CD4-positive, CD25-positive, alpha-beta regulatory T cell (primary cell): ENCODE measurements around the gene AIM2. TPM values are rescaled to one million over a fixed set of nuclear protein-coding genes. Genes with fewer than 3 reads are reported as not detected.
A peak's percentile ranks its signal among the peaks of the same experiment; 100 is the strongest.
"Not testable (repeated sequence)": the region's sequence is repeated elsewhere in the genome, so short reads cannot be mapped to it uniquely, and the experiment has no call there.

ENCODE experiments used
- ATAC-seq, 2 donors: fragments of 150-1000 bp; cut with Tn5 transposase; one replicate each; pipeline ENCODE4 v1.10.0; 2021; ENCODE audit warnings: low read depth in 2 of 2, moderate number of reproducible peaks in 2 of 2, moderate library complexity in 1 of 2
- DNase-seq, 3 donors: peaks; one replicate each; pipeline versions ENCODE4 v3.0.0 to v3.0.0-alpha.2; 2012 to 2022; ENCODE audit warnings: mixed read lengths in 1 of 3
- H3K27ac ChIP-seq: one replicate; pipeline ENCODE4 v1.7.0; 2013; ENCODE audit warnings: mild to moderate bottlenecking, low read length; ENCODE audit not compliant: insufficient read depth, poor library complexity, severe bottlenecking
- H3K27me3 ChIP-seq: one replicate; pipeline ENCODE4 v1.7.0; 2013; ENCODE audit warnings: low read length; ENCODE audit not compliant: control insufficient read depth, insufficient read depth
- H3K36me3 ChIP-seq: one replicate; pipeline ENCODE4 v1.7.0; 2013; ENCODE audit warnings: mild to moderate bottlenecking, low read length, moderate library complexity; ENCODE audit not compliant: control insufficient read depth, insufficient read depth
- H3K4me1 ChIP-seq: 2 replicates; pipeline ENCODE4 v1.7.0; 2013; ENCODE audit warnings: mild to moderate bottlenecking, low read length; ENCODE audit not compliant: insufficient read depth, control insufficient read depth, poor library complexity, severe bottlenecking
- H3K4me3 ChIP-seq: one replicate; pipeline ENCODE4 v1.7.0; 2013; ENCODE audit warnings: low read depth, mild to moderate bottlenecking, low read length, moderate library complexity
- H3K9me3 ChIP-seq, 2 experiments: 1 replicate in 1 of 2; 2 replicates in 1 of 2; pipeline ENCODE4 v1.7.0; 2013; ENCODE audit warnings: low read length in 2 of 2, mild to moderate bottlenecking in 1 of 2, moderate library complexity in 1 of 2; ENCODE audit not compliant: control insufficient read depth in 2 of 2
- H3K27ac Mint-ChIP-seq, 3 donors: one replicate each; pipeline ENCODE4 v1.8.0; 2020 to 2022; ENCODE audit warnings: mild to moderate bottlenecking in 3 of 3, mixed read lengths in 3 of 3, moderate library complexity in 2 of 3
- H3K27me3 Mint-ChIP-seq: one replicate; pipeline ENCODE4 v1.8.0; 2022; ENCODE audit warnings: mild to moderate bottlenecking, mixed read lengths
- H3K36me3 Mint-ChIP-seq: one replicate; pipeline ENCODE4 v1.8.0; 2020; ENCODE audit warnings: mixed read lengths
- H3K4me1 Mint-ChIP-seq, 4 donors: one replicate each; pipeline ENCODE4 v1.8.0; 2020 to 2022; ENCODE audit warnings: mixed read lengths in 4 of 4, mild to moderate bottlenecking in 1 of 4
- H3K4me3 Mint-ChIP-seq, 4 donors: one replicate each; pipeline ENCODE4 v1.8.0; 2020 to 2022; ENCODE audit warnings: mild to moderate bottlenecking in 4 of 4, mixed read lengths in 4 of 4, moderate library complexity in 3 of 4
- H3K9me3 Mint-ChIP-seq, 7 donors: one replicate each; pipeline ENCODE4 v1.8.0; 2020 to 2022; ENCODE audit warnings: mixed read lengths in 7 of 7, mild to moderate bottlenecking in 3 of 7, moderate library complexity in 2 of 7
- polyA plus RNA-seq, 4 donors: library from polyadenylated mRNA; unstranded; fragments of 300-500 nt; fragmentation: Illumina TruSeq; gene quantifications; one replicate each; pipeline ENCODE4 v1.2.3, GENCODE V29; 2021
- total RNA-seq: library from RNA; stranded (reverse); gene quantifications from one replicate; pipeline ENCODE4 v1.2.3, GENCODE V29; 2022

AIM2 gene
- total and polyA plus RNA-seq, 5 donors from 2014 or later = 6.2 to 13.5 (median 7.4) TPM

DNA sequence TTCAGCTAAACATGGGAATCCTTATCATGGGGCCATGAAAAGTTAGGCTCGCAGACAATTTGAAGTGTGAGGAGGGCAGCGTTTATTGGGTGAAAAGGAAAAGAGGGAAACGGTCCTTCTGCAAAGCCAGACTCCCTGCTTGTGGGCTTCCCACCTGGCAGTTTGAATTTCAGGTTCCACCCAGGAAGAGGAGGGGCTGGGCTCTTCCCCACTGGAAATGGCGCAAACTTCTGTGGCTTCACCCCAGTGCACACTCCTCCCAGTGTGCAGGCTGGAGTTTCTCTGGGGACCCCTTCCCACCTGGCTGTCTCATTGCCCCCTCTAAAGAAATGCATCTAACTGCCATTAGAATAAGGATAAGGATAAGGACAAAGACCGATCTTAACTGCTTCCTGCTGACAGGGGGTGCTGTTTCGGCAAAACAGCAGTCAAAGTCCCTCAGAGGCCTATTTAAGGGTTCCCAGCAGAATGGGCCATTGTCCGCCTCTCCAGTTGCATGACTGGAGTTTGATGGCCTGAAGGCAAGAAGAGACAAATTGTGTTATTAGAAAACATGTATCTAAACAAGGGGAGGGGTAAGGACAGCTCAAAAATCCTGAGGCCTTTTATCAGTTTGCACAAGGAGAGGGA is 20.4 kb downstream of the AIM2 start:
- Mint-ChIP-seq H3K4me1 (peaks cover 32 to 43% (median 36%) of the 10 kb centered on the region in 4 donors), H3K4me3 (no peak overlapping the region), H3K36me3 (peaks cover 50% of the 10 kb centered on the region), H3K27ac (peak overlapping the region; percentile 7 to 82 (median 72)), H3K9me3 (no peaks in the 10 kb centered on the region), H3K27me3 (no peaks in the 10 kb centered on the region)
- H3K4me1 ChIP-seq = peaks cover 10% of the 10 kb centered on the region
- H3K4me3 ChIP-seq = no peak overlapping the region
- H3K9me3 ChIP-seq = no peaks in the 10 kb centered on the region
- no peaks in the 10 kb centered on the region for H3K27me3 ChIP-seq
- ATAC-seq = no peak
- DNase-seq = no peak
- H3K27ac ChIP-seq = no peak overlapping the region
- H3K36me3 ChIP-seq = peaks cover 52% of the 10 kb centered on the region

- Mint-ChIP-seq H3K27me3 (no peaks in the 10 kb centered on the region), H3K9me3 (no peaks in the 10 kb centered on the region), H3K4me1 (peaks cover 37 to 49% (median 42%) of the 10 kb centered on the region in 4 donors), H3K27ac (peak overlapping the region; percentile 6 to 84 (median 7)), H3K36me3 (peaks cover 60% of the 10 kb centered on the region), H3K4me3 (no peak overlapping the region)
- peaks cover 62% of the 10 kb centered on the region for H3K36me3 ChIP-seq
- no peaks in the 10 kb centered on the region for H3K27me3 ChIP-seq
- peak overlapping the region; percentile 41 for H3K27ac ChIP-seq
- peaks cover 10% of the 10 kb centered on the region for H3K4me1 ChIP-seq
- DNase-seq (no peak), ATAC-seq (no peak)
- H3K4me3 ChIP-seq = no peak overlapping the region
- no peaks in the 10 kb centered on the region for H3K9me3 ChIP-seq
These were observed 21.4 kb downstream of the AIM2 start for GRCh38 chr1:159055181-159055641.

DNA sequence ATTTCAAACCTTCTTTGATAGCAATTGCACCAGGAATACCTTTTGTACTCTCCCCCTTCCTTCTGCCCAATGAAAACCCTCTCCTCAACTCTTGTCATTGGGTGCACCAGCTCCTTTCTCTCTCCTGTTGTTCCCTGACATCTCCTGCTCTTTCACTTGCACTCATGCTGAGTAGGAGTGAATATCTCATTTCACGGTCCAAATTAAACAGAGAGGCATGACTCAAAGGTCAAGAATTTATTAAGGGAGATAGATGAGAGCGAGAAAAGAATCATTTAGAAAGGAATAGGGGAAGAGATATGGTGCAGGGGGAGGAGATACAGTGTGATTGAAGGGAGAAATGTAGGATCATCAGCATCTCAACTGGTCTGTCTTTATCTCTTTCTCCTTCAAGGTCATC is 22.1 kb downstream of the AIM2 start:
- Histone ChIP-seq H3K36me3 (peaks cover 69% of the 10 kb centered on the region), H3K9me3 (no peaks in the 10 kb centered on the region), H3K27me3 (no peaks in the 10 kb centered on the region), H3K27ac (peak overlapping the region; percentile 30), H3K4me1 (peaks cover 10% of the 10 kb centered on the region), H3K4me3 (no peak overlapping the region)
- H3K4me1 Mint-ChIP-seq = peaks cover 38 to 45% (median 42%) of the 10 kb centered on the region in 4 donors
- no peaks in the 10 kb centered on the region for H3K9me3 Mint-ChIP-seq
- DNase-seq (no peak), ATAC-seq (no peak)
- H3K4me3 Mint-ChIP-seq = no peak overlapping the region
- no peaks in the 10 kb centered on the region for H3K27me3 Mint-ChIP-seq
- H3K27ac Mint-ChIP-seq = peak overlapping the region; percentile 7 to 82 (median 37)
- peaks cover 64% of the 10 kb centered on the region for H3K36me3 Mint-ChIP-seq

DNA sequence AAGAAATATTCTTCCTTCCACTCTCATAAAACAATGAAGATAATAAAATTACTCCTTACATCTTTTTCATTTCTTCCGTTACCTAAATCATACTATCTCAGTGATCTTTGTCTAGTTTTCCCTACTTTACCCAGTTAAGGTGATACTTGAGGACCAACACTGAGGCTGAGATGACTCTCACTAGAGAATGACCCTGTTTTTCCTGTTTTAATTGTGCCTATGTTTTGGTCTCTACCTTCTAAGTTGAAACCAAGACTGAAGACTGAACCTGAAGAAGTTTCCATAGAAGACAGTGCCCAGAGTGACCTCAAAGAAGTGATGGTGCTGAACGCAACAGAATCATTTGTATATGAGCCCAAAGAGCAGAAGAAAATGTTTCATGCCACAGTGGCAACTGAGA is 25.1 kb downstream of the AIM2 start:
- Mint-ChIP-seq H3K9me3 (no peaks in the 10 kb centered on the region), H3K36me3 (peaks cover 71% of the 10 kb centered on the region), H3K27me3 (no peaks in the 10 kb centered on the region), H3K4me3 (no peak overlapping the region), H3K27ac (peak overlapping the region; percentile 60 to 77 (median 72)), H3K4me1 (peaks cover 40 to 50% (median 46%) of the 10 kb centered on the region in 4 donors)
- Histone ChIP-seq H3K9me3 (no peaks in the 10 kb centered on the region), H3K27ac (no peak overlapping the region), H3K4me3 (no peak overlapping the region), H3K4me1 (peaks cover 15% of the 10 kb centered on the region), H3K36me3 (peaks cover 78% of the 10 kb centered on the region), H3K27me3 (no peaks in the 10 kb centered on the region)
- no peak for DNase-seq
- ATAC-seq = no peak

DNA sequence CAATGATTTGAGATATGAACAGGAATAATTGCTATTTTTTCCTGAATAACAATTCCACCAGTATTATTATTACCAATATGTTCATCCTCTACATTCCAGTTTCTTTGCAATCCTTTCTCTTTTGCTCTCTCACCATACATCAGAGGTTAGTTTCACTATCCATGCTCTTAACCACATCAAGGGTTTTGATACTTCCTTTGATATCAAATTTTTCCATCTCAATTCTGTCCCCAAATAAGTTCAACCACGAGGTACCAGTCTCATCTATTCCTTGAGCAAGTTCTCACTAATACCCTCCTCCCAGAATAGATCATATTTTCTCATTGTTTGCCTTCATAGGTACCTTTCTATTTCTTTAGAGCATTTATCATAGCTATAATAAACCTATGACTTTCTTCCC is 30.1 kb downstream of the AIM2 start:
- Mint-ChIP-seq H3K36me3 (peaks cover 53% of the 10 kb centered on the region), H3K4me1 (peaks cover 17 to 55% (median 36%) of the 10 kb centered on the region in 4 donors), H3K4me3 (peak overlapping the region in 2 of 4 donors; percentile 25 to 76), H3K27ac (peak overlapping the region; percentile 59 to 91 (median 66))
- H3K4me3 ChIP-seq, H3K27me3 ChIP-seq, H3K27me3 Mint-ChIP-seq, H3K9me3 Mint-ChIP-seq, H3K9me3 ChIP-seq: not testable (repeated sequence)
- Histone ChIP-seq H3K4me1 (peaks cover 11% of the 10 kb centered on the region), H3K27ac (peak overlapping the region; percentile 7), H3K36me3 (peaks cover 67% of the 10 kb centered on the region)
- ATAC-seq (peak in 1 of 2 donors; percentile 31), DNase-seq (peak in 1 of 3 donors; percentile 21)

DNA sequence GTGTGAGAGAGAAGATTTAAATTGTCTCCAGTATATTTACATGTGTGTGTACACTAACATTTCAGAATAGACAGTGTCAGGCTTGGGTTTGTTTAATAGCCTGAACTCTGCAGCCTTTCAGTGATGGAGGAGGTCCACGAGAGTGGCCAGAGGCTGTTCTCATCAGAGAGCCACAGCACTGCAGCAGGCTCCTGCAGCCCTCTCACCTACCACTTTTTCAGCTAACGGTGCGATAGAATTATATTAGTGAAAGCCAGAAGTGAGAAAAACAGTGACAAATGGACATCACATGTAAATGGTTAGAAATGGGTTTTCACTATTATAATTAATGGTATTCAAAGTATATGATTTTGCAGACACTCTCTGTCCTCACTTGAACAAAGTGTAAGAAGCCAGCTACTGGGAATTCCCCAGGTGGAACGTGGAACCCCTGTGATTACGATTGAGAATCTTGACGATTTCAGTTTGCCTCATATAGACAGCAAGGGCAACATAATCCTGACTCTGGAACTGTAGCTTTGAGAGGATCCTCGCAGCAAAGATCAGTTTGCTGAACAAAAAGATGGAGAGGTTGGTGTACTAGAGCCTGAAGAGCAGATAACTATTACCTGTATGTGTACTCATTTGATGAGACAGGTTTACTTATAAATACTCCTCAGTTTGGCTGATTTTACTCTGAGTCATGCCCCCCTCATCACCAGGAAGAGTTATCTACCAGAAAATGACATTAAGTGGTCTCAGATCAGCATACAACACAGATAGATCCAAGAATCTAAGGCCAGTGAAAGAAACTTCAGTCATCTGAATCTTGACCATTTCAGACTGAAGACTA is 35.5 kb downstream of the AIM2 start:
- H3K4me3 ChIP-seq = peak overlapping the region; percentile 14
- no peaks in the 10 kb centered on the region for H3K9me3 Mint-ChIP-seq
- ATAC-seq (no peak), DNase-seq (no peak)
- H3K27ac ChIP-seq = peak overlapping the region; percentile 53
- H3K4me1 ChIP-seq = peaks cover 2% of the 10 kb centered on the region
- no peaks in the 10 kb centered on the region for H3K27me3 Mint-ChIP-seq
- peaks cover 47% of the 10 kb centered on the region for H3K36me3 Mint-ChIP-seq
- H3K9me3 ChIP-seq = no peaks in the 10 kb centered on the region
- H3K27ac Mint-ChIP-seq = peak overlapping the region; percentile 85 to 92 (median 85)
- no peak overlapping the region for H3K4me3 Mint-ChIP-seq
- H3K27me3 ChIP-seq = no peaks in the 10 kb centered on the region
- H3K4me1 Mint-ChIP-seq = peaks cover 16 to 61% (median 36%) of the 10 kb centered on the region in 4 donors
- peaks cover 85% of the 10 kb centered on the region for H3K36me3 ChIP-seq

DNA sequence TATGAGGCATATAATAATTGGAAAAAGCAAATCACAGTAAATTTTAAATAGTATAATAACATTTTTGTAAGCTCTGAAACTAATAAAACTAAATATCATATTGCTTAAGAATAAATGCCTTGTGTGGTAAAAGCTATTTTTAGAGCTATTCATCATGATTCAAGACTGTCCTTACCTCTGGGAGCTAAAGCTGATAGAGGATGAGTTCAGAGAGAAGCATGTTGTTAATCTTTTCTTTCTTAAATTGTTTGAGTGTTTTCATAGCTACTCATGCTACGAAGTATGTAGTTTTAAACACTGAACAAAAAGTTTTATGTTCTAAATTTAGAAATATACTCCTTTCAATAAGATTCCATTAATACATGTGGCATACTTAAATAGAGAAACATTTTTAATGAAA is 36.4 kb downstream of the AIM2 start:
- Histone ChIP-seq H3K9me3 (no peaks in the 10 kb centered on the region), H3K4me3 (no peak overlapping the region), H3K4me1 (no peaks in the 10 kb centered on the region), H3K27ac (no peak overlapping the region), H3K27me3 (no peaks in the 10 kb centered on the region), H3K36me3 (peaks cover 85% of the 10 kb centered on the region)
- Mint-ChIP-seq H3K9me3 (no peaks in the 10 kb centered on the region), H3K4me3 (no peak overlapping the region), H3K27ac (peak overlapping the region in 1 of 3 donors; percentile 27), H3K4me1 (peaks cover 24 to 59% (median 40%) of the 10 kb centered on the region in 4 donors), H3K36me3 (peaks cover 51% of the 10 kb centered on the region), H3K27me3 (no peaks in the 10 kb centered on the region)
- ATAC-seq (no peak), DNase-seq (no peak)
